HG02678 (cell line): ENCODE measurements around the gene IFTAP.
"Not testable (repeated sequence)": the region's sequence is repeated elsewhere in the genome, so short reads cannot be mapped to it uniquely, and the experiment has no call there.

Experiments
- ATAC-seq: cut with Tn5 transposase; IDR thresholded peaks from one replicate; pipeline ENCODE4 v1.9.1; 2021; ENCODE audit warnings: mild to moderate bottlenecking, moderate library complexity; ENCODE audit not compliant: unreplicated experiment

Gene IFTAP

DNA sequence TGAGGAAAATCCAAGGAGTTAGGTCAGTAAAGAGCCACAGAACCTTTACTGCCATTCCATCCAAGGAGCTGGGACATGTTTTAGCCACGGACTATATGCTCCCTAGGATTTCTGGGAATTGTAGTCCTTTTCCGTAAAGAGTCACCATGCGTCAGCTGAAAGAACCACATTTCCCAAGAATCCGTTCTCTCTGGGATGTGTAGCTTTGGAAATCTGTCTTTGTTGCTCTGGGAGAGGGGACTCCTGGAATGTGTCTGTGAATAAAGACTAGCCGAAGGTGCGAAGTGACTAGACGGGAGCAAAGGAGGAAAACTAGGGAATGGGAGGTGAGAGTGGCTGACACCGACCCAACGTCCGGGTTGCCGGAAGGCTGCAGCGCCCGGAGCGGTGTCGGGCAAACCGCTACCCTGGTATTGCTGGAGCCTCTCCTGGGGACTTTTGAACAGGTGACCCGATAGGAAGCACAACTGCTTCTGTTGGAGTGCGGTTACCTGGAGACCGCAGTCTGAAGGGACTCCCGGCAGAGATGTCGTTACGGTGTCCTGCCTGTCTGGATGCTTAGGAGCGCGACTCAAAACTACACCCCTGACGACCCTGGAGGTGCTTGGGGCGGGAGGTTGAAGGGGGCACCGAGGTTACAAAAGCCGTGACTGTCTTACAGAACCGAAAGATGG lies at the start of gene IFTAP:
TSS of gene IFTAP (plus strand) at position 187 of the 674 bp plus-strand sequence. CDS start 15,602 bp downstream, outside the sequence.
- no peak for ATAC-seq

GRCh38 chr11:36550385-36551115 lies 43.8 kb upstream of the IFTAP start:
- ATAC-seq = no peak

DNA sequence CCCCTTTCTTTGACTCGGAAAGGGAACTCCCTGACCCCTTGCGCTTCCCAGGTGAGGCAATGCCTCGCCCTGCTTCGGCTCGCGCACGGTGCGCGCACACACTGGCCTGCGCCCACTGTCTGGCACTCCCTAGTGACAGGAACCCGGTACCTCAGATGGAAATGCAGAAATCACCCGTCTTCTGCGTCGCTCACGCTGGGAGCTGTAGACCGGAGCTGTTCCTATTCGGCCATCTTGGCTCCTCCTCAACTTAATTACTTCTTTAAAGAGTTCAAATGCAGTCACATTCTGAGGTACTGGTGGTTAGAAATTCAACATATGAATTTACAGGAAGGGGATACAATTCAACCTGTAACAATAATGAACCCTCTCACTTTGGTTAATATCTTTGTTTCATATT lies 36.9 kb upstream of the IFTAP start:
- not testable (repeated sequence) for ATAC-seq

DNA sequence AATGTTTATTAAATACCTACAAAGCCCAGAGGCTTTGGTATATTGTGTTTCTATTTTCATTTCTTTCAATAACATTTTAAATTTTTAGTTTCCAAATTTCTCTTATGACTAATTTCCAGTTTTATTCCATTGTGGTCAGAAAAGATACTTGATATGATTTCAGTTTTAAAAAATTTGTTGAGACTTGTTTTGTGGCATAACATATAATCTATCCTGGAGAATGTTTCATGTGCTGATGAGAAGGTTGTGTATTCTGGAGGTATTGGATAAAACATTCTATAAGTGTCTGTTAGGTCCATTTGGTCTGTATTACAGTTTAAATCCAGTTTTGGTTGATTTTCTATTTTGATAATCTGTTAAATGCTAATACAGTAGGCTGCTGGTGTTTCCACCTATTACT lies 36.3 kb upstream of the IFTAP start:
- ATAC-seq = no peak

- ATAC-seq = peak; percentile 84
These were observed 35.5 kb upstream of the IFTAP start for GRCh38 chr11:36558571-36559413.

DNA sequence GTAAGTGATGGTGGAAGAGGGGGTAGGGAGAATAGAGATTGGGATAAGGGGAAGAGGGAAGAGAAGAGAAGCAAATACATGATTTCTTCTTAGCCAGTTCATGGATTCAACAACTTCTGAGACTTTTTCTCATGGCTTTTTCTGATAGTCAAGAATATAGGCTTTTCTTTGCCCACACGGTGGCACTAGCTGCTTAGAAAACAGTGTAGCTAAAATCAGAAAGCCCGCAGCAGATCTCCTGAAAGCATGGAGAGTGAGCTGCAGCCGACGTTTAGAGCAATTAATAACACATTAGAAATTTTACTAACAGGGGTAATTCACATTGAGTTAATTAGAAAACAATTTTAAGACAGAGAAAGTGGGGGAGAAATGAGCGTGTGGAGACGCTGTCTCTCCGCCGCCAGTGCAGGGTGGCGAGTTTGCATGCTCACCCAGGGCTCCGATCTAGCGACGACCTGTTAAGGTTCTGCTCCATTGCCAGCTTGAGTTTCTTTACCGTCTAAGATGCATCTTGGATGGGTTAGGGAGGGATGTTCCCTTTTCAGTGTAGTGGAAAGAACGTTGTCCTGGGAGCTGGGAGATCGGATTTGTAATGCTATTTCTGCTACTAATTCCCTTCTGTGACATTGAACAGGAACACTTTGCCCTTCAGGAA lies 29.8 kb upstream of the IFTAP start:
- peak; percentile 70 for ATAC-seq

DNA sequence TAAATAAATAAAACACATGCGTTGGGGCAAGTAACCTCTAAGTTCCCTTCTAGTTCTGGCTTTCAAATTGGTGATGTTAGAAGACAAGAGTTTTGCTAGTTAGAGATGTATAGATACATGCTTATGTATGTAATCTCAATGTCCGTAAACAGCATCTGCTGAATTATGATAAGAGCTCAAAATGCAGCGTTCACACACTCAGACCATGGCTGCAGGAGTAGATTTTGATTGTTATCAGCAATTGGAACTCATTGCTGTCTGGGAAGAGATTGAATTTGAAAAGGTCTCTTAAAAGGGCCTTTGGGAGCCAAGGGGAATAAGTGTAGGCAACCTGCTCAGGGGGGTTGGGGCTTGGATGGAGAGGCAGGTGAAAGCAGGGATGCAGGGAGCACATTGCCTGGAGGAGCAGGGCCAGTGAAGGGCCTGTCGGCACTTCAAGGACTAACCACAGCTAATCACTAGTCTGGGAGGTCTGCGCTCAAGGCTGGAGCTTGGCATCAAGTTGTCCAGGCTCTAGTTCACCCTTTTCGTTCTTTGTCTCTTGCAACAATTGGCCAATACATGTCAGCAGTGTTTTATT lies 29.2 kb upstream of the IFTAP start:
- peak; percentile 8 for ATAC-seq

DNA sequence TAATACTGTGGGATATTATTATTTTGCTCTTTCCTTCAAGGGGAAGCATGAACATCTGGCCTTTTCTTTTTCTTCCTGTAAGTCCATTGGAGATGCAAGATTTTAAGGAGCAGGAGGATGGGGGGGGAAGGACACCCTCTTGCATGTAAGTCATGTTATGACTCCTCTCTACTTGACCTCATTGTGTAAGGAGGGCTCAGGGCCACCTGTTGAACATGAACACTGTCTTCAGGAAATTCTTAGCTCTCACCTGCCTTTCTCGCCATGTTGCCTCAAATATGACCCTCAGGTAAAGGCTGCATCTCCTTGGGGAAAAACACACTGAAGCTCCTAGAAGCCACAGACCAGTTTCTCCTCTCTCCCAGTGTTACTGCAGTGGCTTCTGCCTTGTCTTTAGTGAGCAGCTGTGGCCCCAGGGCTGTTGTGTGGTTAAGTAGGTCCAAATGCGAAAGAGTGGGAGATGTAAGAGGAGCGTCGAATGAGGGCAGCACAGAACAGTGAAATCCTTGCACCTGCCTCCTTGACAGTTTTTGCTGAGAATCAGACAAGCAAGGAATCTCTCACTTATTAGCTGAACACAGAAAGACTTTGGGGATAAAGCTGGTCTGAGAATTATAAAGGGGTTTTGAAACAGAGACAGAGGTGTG lies 27.8 kb upstream of the IFTAP start:
- no peak for ATAC-seq

GRCh38 chr11:36567694-36568093 lies 26.6 kb upstream of the IFTAP start, which contains the start of gene RAG1:
Gene RAG1 (plus strand): TSS chr11:36568007. CDS start chr11:36573305, 5,298 bp downstream.
- no peak for ATAC-seq

GRCh38 chr11:36569095-36569494 lies 25.2 kb upstream of the IFTAP start:
- no peak for ATAC-seq

DNA sequence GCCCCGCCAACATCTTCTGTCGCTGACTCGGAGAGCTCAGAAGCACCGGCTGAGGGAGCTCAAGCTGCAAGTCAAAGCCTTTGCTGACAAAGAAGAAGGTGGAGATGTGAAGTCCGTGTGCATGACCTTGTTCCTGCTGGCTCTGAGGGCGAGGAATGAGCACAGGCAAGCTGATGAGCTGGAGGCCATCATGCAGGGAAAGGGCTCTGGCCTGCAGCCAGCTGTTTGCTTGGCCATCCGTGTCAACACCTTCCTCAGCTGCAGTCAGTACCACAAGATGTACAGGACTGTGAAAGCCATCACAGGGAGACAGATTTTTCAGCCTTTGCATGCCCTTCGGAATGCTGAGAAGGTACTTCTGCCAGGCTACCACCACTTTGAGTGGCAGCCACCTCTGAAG lies 19.8 kb upstream of the IFTAP start:
- no peak for ATAC-seq

DNA sequence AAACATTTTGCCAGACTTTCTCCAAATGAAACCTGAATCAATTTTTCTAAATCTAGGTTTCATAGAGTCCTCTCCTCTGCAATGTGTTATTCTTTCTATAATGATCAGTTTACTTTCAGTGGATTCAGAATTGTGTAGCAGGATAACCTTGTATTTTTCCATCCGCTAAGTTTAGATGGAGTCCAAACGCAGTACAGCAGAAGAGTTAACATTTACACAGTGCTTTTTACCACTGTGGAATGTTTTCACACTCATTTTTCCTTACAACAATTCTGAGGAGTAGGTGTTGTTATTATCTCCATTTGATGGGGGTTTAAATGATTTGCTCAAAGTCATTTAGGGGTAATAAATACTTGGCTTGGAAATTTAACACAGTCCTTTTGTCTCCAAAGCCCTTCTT lies 16.9 kb upstream of the IFTAP start:
- ATAC-seq = no peak

DNA sequence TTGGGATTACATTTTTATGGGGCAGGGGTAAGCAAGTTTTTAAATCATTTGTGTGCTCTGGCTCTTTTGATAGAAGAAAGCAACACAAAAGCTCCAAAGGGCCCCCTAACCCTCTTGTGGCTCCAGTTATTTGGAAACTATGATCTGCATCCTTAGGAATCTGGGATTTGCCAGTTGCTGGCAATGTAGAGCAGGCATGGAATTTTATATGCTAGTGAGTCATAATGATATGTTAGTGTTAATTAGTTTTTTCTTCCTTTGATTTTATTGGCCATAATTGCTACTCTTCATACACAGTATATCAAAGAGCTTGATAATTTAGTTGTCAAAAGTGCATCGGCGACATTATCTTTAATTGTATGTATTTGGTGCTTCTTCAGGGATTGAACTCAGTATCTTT lies 16.4 kb upstream of the IFTAP start:
- no peak for ATAC-seq

- no peak for ATAC-seq
These were observed 15.8 kb upstream of the IFTAP start for GRCh38 chr11:36578458-36578857.

DNA sequence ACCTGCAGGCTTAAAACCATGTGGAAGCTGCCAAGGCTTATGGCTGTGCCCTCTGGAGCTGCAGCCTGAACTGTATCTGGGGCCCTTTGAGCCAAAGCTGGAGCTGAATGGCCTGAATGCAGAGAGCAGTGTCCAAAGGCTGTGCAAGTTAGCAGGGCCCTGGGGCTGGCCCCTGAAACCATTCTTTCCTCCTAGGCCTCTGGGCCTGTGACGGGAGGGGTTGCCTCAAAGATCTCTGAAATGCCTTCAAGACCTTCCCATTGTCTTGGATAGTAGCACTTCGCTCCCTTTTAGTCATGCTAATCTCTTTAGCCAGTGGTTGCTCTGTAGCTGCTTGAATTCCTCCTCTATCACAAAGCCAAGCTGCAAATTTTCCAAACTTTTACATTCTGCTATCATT lies 12.8 kb upstream of the IFTAP start:
- no peak for ATAC-seq

DNA sequence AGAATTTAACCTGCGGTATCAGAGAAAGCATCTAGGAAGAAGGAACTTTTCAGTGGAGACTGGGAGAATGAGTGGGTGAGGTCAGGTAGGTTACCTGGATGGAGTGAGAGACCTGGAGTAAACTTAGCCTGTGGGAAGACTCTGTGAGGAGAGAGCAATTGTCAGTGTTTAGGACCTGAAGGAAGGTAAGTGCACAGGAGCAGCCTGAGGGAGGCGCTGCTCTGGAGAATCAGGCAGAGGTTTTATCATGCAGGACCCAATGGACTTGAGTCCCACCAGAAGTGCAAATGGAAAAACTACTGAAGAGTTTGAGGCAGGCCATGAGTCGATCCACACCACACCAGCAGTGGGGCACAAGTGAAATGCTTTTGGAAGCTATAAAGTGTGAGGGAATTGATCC lies 10.6 kb upstream of the IFTAP start:
- ATAC-seq = no peak

DNA sequence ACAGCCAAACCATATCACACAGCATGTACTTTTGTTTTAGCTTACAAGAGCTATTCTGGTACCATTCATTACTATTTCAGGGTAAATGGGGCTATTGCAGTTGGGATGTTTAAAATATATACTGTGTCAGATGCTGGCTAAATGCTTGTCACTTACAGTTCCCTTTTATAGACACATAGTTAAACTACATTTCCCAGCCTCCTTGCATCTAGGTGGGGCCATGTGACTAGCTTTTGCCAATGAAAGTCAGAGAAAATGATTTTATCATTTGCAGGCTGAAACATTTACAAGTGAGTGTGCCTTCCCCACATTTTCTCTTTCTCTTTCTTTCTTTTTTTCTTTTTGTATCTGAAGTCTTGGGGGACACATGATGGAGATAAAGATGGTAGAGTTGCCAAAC lies 7.8 kb upstream of the IFTAP start:
- ATAC-seq = no peak

- ATAC-seq = no peak
These were observed 6.2 kb upstream of the IFTAP start for GRCh38 chr11:36588099-36588498.

- ATAC-seq = no peak
These were observed 3.8 kb upstream of the IFTAP start for GRCh38 chr11:36590513-36590912.

GRCh38 chr11:36591433-36591832 lies 2.9 kb upstream of the IFTAP start:
- ATAC-seq = no peak
